AG20443 (cell line): ENCODE results near the gene MPZL1.
"Not testable (repeated sequence)": the region's sequence is repeated elsewhere in the genome, so short reads cannot be mapped to it uniquely, and the experiment has no call there.

Experiments used
- DNase-seq: peaks from one replicate; pipeline ENCODE4 v3.0.0; 2012; ENCODE audit warnings: low spot score, mixed read lengths

Gene MPZL1

DNA sequence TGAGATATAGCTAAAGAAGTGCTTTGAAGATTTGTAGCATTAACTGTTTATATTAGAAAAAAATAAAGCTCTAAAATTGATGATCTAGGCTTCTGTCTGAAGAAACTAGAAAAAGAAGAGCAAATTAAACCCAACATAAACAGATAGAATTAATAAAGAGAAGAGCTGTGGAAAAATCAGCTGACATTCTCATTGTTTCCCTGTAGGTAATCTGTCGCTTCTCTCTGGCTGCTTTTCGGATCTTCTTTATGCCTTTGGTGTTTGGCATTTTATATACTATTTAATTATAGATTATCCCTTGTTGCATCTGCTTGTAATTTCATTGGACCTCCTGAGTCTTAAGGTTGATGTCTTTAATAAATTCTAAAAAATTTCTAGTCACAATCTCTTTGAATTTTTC is 59.8 kb downstream of the MPZL1 start:
- no peak for DNase-seq

DNA sequence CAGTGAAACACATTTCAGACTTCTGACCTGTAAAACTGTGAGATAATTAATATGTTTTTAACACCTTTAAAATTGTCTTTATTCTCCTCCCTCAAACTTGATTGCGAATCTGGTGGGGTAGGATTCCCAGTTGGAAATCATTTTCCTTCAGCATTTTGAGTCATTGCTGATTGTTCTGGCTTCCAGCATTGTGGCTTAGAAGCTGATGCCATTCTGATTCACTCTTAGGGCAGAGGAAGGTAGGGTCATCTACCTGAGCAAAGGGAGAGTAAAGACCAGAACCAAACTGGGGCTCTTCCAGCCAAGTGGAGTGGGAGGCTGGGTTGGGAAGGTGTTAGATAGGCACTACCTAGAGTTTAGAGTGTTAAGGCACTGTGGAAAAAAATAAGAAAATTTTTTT is 61.2 kb downstream of the MPZL1 start:
- DNase-seq, result no peak

DNA sequence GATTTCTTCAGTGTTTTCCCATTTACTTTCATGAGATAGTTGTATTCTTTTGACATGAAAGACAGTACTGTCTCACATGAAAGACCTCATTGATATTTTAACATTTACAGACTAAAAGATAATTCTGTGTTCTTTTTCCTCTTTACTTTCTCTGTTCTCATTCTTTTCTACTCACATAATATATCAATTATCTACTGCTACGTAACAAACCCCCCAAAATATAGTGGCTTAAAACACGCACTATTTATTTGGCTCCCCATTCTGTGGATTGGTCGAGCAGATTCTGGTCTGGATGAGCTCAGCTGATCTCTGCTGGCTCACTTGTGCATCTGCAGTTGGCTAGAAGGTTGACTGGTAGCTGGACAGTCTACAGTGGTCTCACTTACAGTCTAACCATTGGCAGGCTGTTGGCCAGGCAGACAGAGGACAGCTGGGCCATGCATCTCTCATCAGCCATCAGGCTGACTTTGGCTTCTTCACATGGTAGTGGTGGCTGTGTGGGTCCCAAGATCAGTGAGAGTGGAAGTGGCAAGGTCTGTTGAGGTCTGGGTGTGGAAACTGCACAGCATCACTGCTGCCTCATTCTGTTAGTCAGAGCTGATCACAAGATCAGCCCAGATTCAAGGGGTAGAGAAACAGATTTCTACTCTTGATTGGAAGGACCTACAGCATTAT is 63.2 kb downstream of the MPZL1 start:
- no peak for DNase-seq

DNA sequence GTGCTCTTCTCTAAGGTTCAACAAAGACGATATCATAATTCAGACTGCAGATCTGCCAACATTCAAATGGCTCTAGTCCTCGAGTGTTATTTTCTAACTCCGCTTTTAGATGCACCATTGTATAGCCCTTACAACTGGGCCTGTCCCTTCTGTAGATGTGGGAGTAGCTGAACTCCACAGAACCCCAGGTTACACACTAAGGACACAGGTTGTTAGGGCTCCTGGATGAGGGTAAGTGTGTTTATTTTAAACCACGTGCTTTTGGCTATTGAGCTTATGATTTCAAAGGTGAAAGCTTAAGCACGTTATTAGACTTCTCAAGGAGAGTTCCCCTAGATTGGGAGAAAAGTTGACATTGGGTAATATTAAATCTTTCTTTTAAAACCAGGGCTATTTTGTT is 64.7 kb downstream of the MPZL1 start:
- no peak for DNase-seq

DNA sequence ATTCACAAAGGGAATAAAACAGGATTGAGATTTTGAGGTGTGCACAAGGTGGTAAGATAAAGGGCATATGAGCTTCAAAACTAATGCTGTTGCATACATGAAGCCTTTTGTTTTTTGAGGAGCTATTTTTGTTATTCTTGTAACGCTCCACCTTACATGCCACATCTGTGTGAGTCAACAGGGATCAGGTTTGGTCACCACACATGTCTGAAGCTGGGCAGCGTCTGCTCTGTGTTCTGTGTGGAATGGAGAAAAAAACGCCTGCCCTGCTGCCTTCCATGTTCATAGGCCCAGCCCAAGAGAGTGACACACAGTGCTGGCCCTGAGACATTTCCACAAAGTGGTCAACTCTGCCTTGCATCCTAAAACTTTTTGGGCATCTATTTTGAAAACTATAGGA is 67.7 kb downstream of the MPZL1 start:
- no peak for DNase-seq

DNA sequence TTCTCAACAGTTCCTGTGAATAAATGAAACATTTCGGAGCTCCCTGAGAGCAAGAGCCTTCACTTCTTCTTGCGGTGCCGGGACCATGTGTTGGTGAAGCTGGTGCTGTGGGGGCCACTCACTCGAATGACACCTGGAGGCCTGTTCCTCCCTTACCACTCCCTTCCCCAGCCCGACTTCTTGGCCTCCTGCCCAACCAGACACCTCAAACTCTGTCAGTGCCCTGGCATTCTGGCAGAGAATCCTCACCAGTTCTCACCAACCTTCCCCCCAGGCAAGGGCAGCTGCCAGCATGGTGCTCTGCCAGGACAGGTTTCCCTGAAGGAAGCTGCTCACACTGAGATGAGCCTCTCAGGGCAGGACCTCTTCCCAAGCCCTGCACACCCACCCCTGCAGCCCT is 68.3 kb downstream of the MPZL1 start:
- no peak for DNase-seq

DNA sequence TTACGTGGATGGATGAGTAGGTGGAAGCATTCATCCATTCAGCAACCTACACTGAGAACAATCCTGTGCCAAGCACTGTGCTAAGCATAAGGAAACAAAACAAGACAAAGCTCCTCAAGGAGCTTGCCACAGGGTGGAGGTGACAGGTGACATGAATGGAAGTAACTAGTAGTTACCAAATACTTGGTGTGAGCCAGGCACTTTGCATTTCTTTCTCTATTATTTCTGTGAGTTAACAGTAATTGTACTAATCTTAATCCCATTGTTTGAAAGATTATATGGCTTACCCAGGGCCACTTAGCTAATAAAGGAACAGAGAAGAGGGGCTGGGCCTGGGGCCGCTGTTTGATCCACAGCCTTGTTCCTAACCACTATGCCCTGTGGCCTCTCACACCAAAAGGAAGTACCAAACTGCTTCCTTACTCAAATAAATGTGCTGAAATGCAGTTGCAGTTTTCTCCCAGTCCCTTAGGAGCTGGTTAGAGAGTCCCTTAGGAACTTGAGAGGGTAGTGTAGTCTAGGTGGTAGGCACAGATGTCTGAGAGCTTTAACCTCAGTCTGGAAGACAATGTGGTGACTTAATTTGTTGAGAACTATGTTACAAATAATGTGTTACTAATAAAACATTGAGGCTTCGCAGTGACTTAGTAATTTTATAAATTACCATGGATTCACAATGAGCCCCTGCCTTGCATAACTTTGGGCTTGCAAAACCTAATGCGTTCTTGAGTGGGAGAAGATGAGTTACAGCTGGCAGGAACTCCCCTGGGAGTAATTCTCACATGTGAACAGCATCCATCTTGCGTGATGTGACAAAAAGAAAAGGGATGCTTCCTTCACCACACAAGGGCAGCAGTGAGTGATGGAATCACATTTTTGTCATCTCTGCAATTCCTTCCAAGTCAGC is 69.8 kb downstream of the MPZL1 start:
- peak; percentile 86 for DNase-seq

DNA sequence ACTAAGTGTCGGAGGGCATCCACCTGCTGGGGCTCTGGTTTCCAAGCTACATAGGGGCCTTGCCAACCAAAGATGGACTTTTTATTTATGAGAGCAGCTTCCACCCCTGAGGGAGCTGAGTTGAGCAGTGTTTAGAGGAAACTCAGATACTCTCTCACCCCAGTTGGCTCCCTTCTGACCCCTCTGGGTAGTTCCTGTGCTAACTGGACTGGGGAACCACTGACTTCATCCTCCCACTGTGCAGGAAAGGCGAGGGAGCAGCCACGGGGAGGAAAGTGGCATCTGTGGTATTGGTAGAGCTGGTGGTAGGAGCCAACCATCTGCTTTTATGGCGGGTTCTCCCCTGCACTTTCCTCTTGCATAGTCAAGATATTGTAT is 70.4 kb downstream of the MPZL1 start:
- DNase-seq, result no peak

DNA sequence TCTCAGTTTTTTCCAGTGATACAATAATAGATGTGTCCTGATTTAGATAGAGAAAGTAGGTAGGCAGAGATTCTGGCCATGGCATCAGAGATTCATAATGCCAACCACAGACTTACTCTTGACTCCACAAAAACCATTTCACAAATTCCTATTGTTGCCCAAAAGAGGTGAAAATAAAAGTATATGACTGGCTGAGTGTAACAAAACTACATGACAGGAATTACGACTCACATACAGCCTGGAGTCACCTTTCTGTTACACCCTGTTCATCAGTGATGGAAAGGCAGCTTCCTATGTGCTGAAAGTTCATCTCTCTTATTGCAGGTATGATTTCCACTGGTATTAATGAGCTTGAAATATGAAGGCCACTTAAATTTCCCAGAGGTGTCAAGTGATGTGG is 72.3 kb downstream of the MPZL1 start:
- no peak for DNase-seq

DNA sequence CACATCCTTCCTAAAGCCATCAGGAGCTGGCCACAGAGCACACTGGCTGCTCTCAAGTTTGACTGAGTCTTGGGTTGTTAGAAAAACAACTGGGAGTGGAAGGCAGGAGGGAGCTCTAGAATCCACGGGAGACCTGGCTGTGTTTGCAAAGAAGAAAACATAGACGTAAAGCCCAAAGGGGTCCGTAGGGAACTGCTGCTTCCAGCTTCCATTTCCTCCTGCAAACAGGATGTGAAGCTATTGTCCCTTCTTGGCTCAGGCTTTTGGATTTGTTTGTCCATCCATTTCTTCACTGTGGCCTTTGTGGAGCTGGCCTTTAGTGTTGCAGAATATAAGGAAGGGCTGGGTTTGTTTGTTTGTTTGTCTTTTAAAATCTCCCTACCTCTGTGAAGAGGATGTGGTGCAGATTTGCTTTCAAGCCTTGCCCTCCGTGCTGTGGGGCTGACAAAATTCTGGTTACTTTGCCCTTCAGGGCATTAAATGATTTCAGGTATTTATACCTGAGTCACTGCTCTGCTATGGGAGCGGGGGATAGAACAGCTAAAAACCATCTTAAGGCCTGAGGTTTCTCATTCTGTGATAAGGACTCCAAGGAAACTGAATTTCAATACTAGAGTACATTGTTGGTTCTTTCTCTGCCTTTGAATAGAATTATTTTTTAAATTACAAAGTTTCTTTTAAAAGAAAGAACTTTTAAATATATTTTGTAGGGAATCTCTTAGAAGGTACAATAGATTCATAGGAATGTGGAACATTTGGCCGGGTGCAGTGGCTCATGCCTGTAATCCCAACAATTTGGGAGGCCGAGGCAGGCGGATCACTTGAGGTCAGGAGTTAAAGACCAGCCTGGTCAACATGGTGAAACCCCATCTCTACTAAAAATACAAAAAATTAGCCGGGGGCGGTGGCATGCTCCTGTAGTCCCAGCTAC is 74.3 kb downstream of the MPZL1 start:
- no peak for DNase-seq

DNA sequence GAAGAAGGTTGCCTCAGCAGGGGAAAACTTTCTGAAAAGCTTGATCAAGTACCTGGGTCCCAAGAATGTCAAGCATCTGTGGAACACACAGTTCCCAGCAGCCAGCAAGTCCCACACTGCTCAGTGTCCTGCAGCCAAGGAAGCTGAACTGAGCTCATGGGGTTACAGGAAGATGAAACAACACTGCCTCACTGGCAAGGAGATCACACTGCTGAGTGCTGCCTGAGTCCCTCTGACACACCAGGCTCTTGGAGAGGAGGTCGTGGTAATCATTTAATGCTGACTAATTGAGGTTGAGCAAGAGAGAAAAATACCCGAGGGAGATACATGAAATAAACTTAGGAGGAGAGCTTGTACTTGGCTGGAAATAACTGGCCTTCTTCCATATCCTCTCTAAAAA is 75.2 kb downstream of the MPZL1 start:
- peak; percentile 88 for DNase-seq

DNA sequence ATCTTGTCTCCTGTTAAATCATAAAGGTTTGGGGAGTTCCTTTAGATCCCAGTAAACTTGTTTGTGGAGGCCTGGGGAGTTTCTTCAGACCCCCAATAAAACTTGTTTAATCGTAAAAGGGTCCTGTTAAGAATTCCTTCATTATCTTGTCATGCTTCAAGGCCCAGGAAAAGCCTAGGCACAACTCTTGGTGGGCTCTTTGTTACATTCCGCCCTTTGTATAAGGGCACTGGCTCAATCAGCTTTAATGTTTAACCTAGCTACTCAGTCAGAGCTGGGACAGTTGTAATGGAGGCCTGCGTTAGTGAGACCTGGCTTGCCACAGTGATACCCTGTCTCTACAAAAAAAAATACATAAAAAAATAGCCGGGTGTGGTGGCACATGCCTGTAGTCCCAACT is 77.2 kb downstream of the MPZL1 start:
- DNase-seq, result no peak

DNA sequence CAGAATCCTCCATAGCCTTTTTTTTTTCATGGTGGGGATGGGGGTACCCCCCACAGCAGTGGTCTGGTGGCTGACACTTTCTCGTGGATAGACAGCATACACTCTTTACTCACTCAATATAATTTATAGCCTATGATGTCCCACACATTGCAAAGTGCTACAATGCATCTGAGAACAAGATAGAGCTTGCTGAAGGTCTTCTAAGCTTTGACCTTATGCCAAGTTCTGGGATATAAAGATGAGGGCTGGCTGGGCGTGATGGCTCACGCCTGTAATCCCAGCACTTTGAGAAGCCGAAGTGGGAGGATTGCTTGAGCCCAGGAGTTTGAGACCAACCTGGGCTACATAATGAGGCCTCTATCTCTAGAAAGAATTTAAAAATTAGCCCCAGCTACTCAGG is 78.0 kb downstream of the MPZL1 start:
- DNase-seq, result no peak

DNA sequence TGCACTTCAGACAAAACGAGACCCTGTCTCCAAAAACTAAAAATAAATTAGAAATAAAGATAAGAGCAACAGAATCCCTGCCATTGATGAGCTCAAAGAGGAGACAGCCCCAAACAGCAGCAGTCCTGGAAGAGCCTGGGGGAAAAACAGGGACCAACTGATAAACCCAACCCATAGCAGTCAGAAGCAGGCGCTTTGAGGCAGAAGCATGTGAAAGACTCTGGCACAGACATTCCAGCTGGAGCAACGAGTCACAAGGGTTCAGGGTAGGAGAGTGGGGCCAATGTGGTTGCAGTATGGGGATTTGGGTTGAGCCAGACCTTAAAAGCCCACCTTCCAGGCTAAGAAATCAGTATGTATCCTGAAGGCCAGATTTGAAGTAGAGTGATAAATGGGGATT is 78.5 kb downstream of the MPZL1 start:
- DNase-seq, result no peak

DNA sequence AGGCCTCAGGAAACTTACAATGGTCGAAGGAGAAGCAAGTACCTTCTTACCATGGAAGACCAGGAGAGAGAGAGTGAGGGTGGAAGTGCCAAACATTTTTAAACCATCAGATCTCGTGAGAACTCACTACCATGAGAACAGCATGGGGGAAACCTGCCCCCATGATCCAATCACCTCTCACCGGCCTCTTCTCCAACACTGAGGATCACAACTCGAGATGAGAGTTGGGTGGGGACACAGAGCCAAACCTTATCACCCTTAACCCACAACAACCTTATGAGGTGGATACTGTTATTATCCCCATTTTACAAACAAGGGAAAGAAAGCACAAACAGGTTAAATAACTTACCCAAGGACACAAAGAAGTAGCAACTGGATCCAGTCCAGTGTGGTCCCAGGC is 80.5 kb downstream of the MPZL1 start:
- no peak for DNase-seq

DNA sequence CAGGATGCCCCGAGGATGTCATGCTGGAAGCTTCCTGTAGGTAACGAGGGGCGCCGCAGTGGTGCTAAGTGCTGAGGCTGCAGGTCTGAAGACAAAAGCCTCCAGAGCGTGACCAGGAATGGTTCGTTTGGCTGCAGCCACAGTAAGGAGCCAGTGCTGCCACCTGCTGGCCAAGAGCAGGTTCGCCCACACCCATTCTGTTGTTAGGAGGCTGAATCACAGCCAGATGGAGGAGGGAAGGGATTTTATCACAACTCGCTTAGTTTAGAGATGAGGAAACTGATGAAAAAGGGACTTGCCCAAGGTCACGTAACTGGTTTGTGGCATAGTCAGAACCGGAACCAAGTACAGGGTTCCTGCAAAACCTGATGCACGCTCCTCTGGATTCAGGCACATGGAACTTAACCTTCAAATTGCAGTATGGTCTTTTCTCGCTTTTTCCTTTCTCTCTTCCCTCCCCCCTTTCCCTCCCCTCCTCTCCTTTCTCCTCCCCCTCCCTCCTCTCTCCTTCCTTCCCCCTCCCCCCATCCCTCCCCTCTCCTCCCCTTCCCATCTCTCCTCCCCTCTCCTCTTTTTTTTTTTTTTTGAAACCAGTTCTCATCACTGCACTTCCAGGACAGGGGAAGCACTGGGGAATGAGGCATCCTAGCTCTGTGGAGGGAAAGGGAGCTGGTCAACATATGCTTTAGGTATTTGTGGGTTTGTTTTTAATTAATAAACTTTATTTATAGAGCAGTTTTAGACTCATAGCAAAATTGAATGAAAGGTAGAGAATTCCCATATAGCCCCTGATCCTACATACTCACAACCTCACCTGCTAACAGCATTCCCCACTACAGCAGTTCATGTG is 81.8 kb downstream of the MPZL1 start:
- DNase-seq, result peak; percentile 92

DNA sequence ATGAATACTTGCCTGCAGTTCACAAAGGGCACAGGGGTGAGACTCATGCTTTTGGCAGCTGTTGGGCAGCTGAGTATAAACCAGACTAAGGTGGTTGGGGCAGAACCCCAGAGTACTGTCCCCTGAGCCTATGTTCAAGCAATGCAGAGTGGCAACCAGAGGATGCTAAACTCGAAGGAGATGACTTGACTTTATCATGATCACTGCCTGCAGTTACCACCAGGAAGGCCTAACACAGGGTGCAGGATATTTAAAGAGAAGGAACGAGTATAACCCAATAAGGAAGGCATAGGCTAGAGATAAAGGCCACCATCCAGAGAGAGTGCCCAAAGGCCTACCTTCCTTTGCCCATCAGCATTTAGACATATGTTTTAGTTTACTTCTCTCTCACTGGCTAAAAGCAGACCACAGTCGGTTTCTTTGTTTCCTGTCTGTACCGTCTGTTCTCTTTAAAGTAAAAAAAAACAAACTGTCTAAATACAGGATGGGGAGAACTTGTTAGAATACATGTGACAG is 83.3 kb downstream of the MPZL1 start:
- DNase-seq, result no peak

DNA sequence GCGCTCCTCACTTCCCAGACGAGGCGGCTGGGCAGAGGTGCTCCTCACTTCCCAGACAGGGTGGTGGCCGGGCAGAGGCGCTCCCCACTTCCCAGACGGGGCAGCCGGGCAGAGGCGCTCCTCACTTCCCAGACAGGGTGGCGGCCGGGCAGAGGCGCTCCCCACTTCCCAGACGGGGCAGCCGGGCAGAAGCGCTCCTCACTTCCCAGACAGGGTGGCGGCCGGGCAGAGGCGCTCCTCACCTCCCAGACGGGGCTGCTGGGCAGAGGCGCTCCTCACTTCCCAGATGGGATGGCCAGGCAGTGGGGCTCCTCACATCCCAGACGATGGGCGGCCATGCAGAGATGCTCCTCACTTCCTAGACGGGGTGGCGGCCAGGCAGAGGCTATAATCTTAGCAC is 84.5 kb downstream of the MPZL1 start:
- DNase-seq, result not testable (repeated sequence)

DNA sequence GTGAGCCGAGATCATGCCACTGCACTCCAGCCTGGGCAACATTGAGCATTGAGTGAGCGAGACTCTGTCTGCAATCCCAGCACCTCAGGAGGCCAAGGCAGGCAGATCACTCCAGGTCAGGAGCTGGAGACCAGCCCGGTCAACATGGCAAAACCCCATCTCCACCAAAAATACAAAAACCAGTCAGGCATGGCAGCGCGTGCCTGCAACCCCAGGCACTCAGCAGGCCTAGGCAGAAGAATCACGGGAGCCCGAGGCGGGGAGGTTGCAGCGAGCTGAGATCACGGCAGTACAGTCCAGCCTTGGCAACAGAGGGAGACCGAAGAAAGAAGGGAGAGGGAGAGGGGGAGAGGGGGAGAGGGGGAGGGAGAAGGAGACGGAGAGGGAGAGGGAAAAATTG is 84.9 kb downstream of the MPZL1 start:
- not testable (repeated sequence) for DNase-seq

DNA sequence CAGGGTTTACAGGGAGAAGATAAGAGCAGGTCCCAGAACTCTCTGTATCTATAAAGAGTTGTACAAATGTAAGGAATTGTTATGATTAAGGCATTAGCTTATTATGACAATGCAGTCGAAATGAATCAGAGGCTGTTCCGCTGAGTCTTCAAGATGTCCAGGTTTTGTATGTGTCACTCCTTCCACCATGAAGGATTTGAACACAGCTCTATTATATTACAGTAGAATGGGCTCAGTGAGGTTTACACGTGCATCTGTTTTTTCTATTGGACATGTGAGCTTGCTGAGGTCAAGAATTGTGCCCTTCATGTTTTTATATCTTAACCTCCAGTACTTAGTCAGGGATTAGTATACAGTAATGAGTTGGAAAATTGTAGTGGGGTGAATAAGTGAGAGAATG is 86.3 kb downstream of the MPZL1 start:
- no peak for DNase-seq

DNA sequence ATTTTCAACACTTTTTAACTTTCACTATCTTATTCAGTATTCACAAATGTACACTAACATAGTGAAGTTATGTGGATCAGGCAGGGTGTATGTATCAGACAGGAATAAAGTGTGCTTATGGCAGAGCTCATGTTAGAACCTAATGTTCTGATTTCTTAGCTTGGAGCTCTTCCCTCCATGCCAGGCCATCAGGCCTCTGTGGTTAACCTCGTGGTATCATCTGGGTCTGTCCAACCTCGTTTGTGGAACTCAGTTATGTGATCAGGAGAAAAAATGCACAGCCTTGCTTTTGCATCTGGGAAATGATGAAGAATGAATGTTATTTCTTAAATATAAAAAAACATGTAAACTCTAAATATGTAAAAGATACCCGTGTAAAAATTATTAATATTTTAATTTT is 86.9 kb downstream of the MPZL1 start:
- peak; percentile 30 for DNase-seq
